A549 treated with GW870086 at 1 μM for 4 hours (cell line): ENCODE results near the gene MTCP1. TPM values are rescaled to one million over a fixed set of nuclear protein-coding genes. Genes with fewer than 3 reads are reported as not detected.

Experiments
- total RNA-seq: library from RNA; stranded (reverse); fragments of 200-300 nt; extraction: Qiagen RNA extraction; gene quantifications from 5 replicates; pipeline ENCODE4 v1.2.3, GENCODE V29; 2022; ENCODE audit warnings: low read depth

The MTCP1 gene, protein sequence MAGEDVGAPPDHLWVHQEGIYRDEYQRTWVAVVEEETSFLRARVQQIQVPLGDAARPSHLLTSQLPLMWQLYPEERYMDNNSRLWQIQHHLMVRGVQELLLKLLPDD
- total RNA-seq, result 17.4 to 23.6 TPM (median 18.5 TPM) in 5 replicates

DNA sequence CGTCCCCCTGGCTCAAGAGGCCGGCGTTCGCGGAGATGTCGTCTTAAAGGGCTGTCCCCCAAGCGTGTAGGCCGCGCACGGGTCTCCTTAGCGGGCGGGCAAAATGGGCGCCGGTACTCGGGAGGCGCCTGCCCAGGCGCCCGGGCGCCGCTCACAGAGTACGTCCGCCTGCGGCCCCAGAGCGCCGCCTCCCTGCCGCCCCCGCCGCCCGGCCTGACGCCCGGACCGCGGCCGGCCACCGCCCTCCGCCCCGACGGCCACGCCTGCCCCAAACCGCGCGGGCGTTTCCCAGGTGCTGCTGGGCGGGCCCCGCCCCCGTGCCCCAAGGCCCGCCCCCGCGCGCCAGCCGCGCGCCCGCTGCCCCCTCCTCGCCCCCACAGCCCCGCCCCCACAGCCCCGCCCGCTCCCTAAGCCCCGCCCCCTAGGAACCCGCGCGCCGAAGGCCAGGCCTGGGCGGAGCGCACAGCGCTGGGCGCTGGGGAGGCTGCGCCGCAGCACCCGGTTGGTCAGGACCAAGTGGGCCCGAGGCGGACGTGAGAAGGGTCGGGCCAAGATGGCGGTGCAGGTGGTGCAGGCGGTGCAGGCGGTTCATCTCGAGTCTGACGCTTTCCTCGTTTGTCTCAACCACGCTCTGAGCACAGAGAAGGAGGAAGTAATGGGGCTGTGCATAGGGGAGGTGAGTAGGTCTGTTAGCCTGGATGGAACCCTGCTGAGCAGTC lies at the start of gene MTCP1, which contains the start of the genes BRCC3 and CMC4:
MTCP1 (minus strand) TSS at position 162 of the 719 bp plus-strand sequence. CDS start 5,126 bp downstream, outside the sequence.
BRCC3 (plus strand) TSS at position 534 of the 719 bp plus-strand sequence; CDS start at position 554, 20 bp downstream.
CMC4 (minus strand) TSS at position 162 of the 719 bp plus-strand sequence. CDS start 7,113 bp downstream, outside the sequence.

GRCh38 chrX:155026727-155027508 lies 44.0 kb downstream of the MTCP1 start, which contains the start of gene FUNDC2:
TSS of gene FUNDC2 (plus strand) at chrX:155026844. CDS start at chrX:155026939, 95 bp downstream.

GRCh38 chrX:155022585-155022984 lies 48.4 kb downstream of the MTCP1 start, which contains the start of gene F8:
TSS of gene F8 (minus strand) at chrX:155022723. CDS start at chrX:155022552, 171 bp downstream.

Other genes with a start within 250 kb of the MTCP1 start
- not detected in 5 replicates for gene SMIM9, start 236.5 kb downstream of the MTCP1 start, total RNA-seq
- gene F8A1, start 184.8 kb downstream of the MTCP1 start, total RNA-seq, result 60.9 to 97.2 TPM (median 83.6 TPM) in 5 replicates
- 4.0 to 4.9 TPM (median 4.3 TPM) in 5 replicates for gene F8, start 48.4 kb downstream of the MTCP1 start, total RNA-seq
- gene FUNDC2, start 44.3 kb downstream of the MTCP1 start, total RNA-seq, result 93.1 to 126 TPM (median 121 TPM) in 5 replicates
- gene CMC4, start within 50 bp of the MTCP1 start, total RNA-seq, result 12.8 to 18.2 TPM (median 16.7 TPM) in 5 replicates
- 23.4 to 28.0 TPM (median 26.8 TPM) in 5 replicates for gene BRCC3, start 372 bp upstream of the MTCP1 start, total RNA-seq
- 49.6 to 62.9 TPM (median 52.2 TPM) in 5 replicates for gene VBP1, start 145.3 kb upstream of the MTCP1 start, total RNA-seq
- gene RAB39B, start 193.4 kb upstream of the MTCP1 start, total RNA-seq, result 0.55 to 0.69 TPM (median 0.60 TPM) in 5 replicates